CD14-positive monocyte (primary cell): Measurements from ENCODE around the gene LPIN2. TPM values are rescaled to one million over a fixed set of nuclear protein-coding genes. Genes with fewer than 3 reads are reported as not detected.
A peak's percentile ranks its signal among the peaks of the same experiment; 100 is the strongest.

Experiments used
- DNase-seq, 3 donors: peaks; one replicate each; pipeline ENCODE4 v3.0.0-alpha.2; 2011 to 2022
- H2AFZ ChIP-seq: 2 replicates; pipeline ENCODE4 v1.6.0; 2012; ENCODE audit warnings: mild to moderate bottlenecking, low read depth, low read length, inconsistent platforms; ENCODE audit not compliant: insufficient read depth, poor library complexity, severe bottlenecking
- H3K27ac ChIP-seq, 2 donors: 1 replicate in 1 of 2; 2 replicates in 1 of 2; pipeline ENCODE4 v1.5.1; 2012 to 2013; ENCODE audit warnings: low read length in 2 of 2, control low read depth in 1 of 2, inconsistent platforms in 1 of 2, low read depth in 1 of 2, mild to moderate bottlenecking in 1 of 2
- H3K27me3 ChIP-seq, 2 donors: one replicate each; pipeline versions ENCODE4 v1.6.0 to v1.6.1; 2011 to 2013; ENCODE audit warnings: low read length in 2 of 2; ENCODE audit not compliant: control insufficient read depth in 2 of 2, insufficient read depth in 2 of 2
- H3K36me3 ChIP-seq, 2 donors: replicated peaks in 1 of 2; 1 replicate in 1 of 2; 2 replicates in 1 of 2; pipeline versions ENCODE4 v1.5.1 to v1.6.1; 2012 to 2013; ENCODE audit warnings: low read length in 2 of 2, control low read depth in 1 of 2, inconsistent platforms in 1 of 2, mild to moderate bottlenecking in 1 of 2; ENCODE audit not compliant: insufficient read depth in 2 of 2, control insufficient read depth in 1 of 2
- H3K4me1 ChIP-seq, 2 donors: 1 replicate in 1 of 2; 2 replicates in 1 of 2; pipeline versions ENCODE4 v1.5.1 to v1.6.1; 2012 to 2013; ENCODE audit warnings: low read length in 2 of 2, control low read depth in 1 of 2, inconsistent platforms in 1 of 2, mild to moderate bottlenecking in 1 of 2, moderate library complexity in 1 of 2; ENCODE audit not compliant: insufficient read depth in 2 of 2, control insufficient read depth in 1 of 2
- H3K4me2 ChIP-seq: replicated peaks from 2 replicates; pipeline ENCODE3; 2012; ENCODE audit warnings: low read length, moderate library complexity, mild to moderate bottlenecking; ENCODE audit not compliant: poor library complexity, severe bottlenecking; ENCODE audit errors: extremely low read depth
- H3K4me3 ChIP-seq, 3 experiments: fragments of 200-600 bp in 1 of 3; sonication (generic) in 1 of 3; replicated peaks in 1 of 3; 1 replicate in 2 of 3; 2 replicates in 1 of 3; pipeline ENCODE4 v1.5.1; 2011 to 2013; ENCODE audit warnings: low read length in 3 of 3, mild to moderate bottlenecking in 3 of 3, control low read depth in 2 of 3, low read depth in 2 of 3, inconsistent platforms in 1 of 3, moderate library complexity in 1 of 3
- H3K79me2 ChIP-seq: 2 replicates; pipeline ENCODE4 v1.6.0; 2012; ENCODE audit warnings: mild to moderate bottlenecking, control low read depth, inconsistent platforms, low read length, moderate library complexity; ENCODE audit not compliant: insufficient read depth
- H3K9ac ChIP-seq: 2 replicates; pipeline ENCODE4 v1.6.0; 2017; ENCODE audit warnings: low read length, mild to moderate bottlenecking; ENCODE audit not compliant: insufficient read depth, poor library complexity, severe bottlenecking
- H3K9me3 ChIP-seq, 2 donors: replicated peaks in 1 of 2; 1 replicate in 1 of 2; 2 replicates in 1 of 2; pipeline versions ENCODE4 v1.5.1 to v1.6.1; 2012 to 2013; ENCODE audit warnings: low read length in 2 of 2, control low read depth in 1 of 2; ENCODE audit not compliant: control insufficient read depth in 1 of 2, insufficient read depth in 1 of 2
- H4K20me1 ChIP-seq: 2 replicates; pipeline ENCODE4 v1.6.0; 2012; ENCODE audit warnings: mild to moderate bottlenecking, low read length, control low read depth, moderate library complexity; ENCODE audit not compliant: insufficient read depth
- H3K27ac Mint-ChIP-seq, 7 donors: one replicate each; pipeline ENCODE4 v1.8.0; 2020; ENCODE audit warnings: mild to moderate bottlenecking in 7 of 7, mixed read lengths in 7 of 7, moderate library complexity in 6 of 7, inconsistent platforms in 2 of 7
- H3K27me3 Mint-ChIP-seq, 3 donors: one replicate each; pipeline ENCODE4 v1.8.0; 2021 to 2022; ENCODE audit warnings: low read depth in 3 of 3, mild to moderate bottlenecking in 3 of 3, mixed read lengths in 3 of 3, moderate library complexity in 3 of 3, inconsistent platforms in 1 of 3
- H3K36me3 Mint-ChIP-seq, 2 donors: one replicate each; pipeline ENCODE4 v1.8.0; 2020; ENCODE audit warnings: mixed read lengths in 2 of 2, inconsistent platforms in 1 of 2, mild to moderate bottlenecking in 1 of 2
- H3K4me1 Mint-ChIP-seq: one replicate; pipeline ENCODE4 v1.8.0; 2020; ENCODE audit warnings: mild to moderate bottlenecking, mixed read lengths
- H3K4me3 Mint-ChIP-seq, 2 donors: one replicate each; pipeline ENCODE4 v1.8.0; 2020; ENCODE audit warnings: mild to moderate bottlenecking in 2 of 2, mixed read lengths in 2 of 2, moderate library complexity in 1 of 2
- H3K9me3 Mint-ChIP-seq, 7 donors: one replicate each; pipeline ENCODE4 v1.8.0; 2020 to 2022; ENCODE audit warnings: mixed read lengths in 7 of 7, mild to moderate bottlenecking in 6 of 7, moderate library complexity in 6 of 7, inconsistent platforms in 2 of 7
- CTCF ChIP-seq: fragments of 200-600 bp; IDR thresholded peaks from one replicate; pipeline ENCODE4 v1.8.0; 2022; ENCODE audit warnings: antibody characterized with exemption, mild to moderate bottlenecking
- WGBS: methylation state at CpG from one replicate; pipeline ENCODE4 v1.1.5; 2013; ENCODE audit warnings: missing lambda C conversion rate; ENCODE audit not compliant: insufficient coverage; 5-methylcytosine and 5-hydroxymethylcytosine counted together
- intact Hi-C, 2 donors: fragments of 100-400 bp; cut with micrococcal nuclease; formaldehyde crosslinking; loops; one replicate each; pipeline versions ENCODE4 v1.15.0 to v1.15.1; 2023
- polyA plus RNA-seq, 3 donors: library from polyadenylated mRNA; depleted of rRNA in 1 of 3; unstranded in 2 of 3; stranded (reverse) in 1 of 3; fragments of 300-500 nt in 2 of 3; fragments of >200 nt in 1 of 3; fragmentation: Illumina TruSeq in 2 of 3; gene quantifications; 1 replicate in 2 of 3; 2 replicates in 1 of 3; pipeline ENCODE4 v1.2.3, GENCODE V29; 2012 to 2021

Gene LPIN2
- polyA plus RNA-seq, 3 donors = 9.3 to 16.3 (median 10.3) TPM

GRCh38 chr18:2969695-2970094 lies 43.2 kb downstream of the LPIN2 start:
- Histone ChIP-seq H3K4me2 (peak overlapping the region; percentile 69), H3K27me3 (no peaks in the 10 kb centered on the region), H3K9me3 (no peaks in the 10 kb centered on the region), H2AFZ (no peak overlapping the region), H3K79me2 (peaks cover 73% of the 10 kb centered on the region), H4K20me1 (no peaks in the 10 kb centered on the region), H3K27ac (peak overlapping the region; percentile 96 to 97), H3K36me3 (no peaks in the 10 kb centered on the region), H3K9ac (no peak overlapping the region), H3K4me3 (peak overlapping the region in 1 of 3 experiments; percentile 45), H3K4me1 (peaks cover 59 to 74% of the 10 kb centered on the region in 2 donors)
- Mint-ChIP-seq H3K27me3 (peaks cover 0 to 6% (median 0%) of the 10 kb centered on the region in 3 donors), H3K4me1 (peaks cover 66% of the 10 kb centered on the region), H3K4me3 (no peak overlapping the region), H3K36me3 (peaks cover 2% of the 10 kb centered on the region in 2 donors), H3K9me3 (no peaks in the 10 kb centered on the region), H3K27ac (peak overlapping the region; percentile 80 to 97 (median 95))
- WGBS = no CpG with 5 or more reads among the region's 3 CpGs
- peak in 1 of 3 donors; percentile 21 for DNase-seq
- intact Hi-C loops = loop anchor here in 1 of 2 donors (10.0 kb wide), 1 partner anchor 625 kb away; no protein-coding TSS in a partner anchor
- TF ChIP-seq CTCF = no peak

DNA sequence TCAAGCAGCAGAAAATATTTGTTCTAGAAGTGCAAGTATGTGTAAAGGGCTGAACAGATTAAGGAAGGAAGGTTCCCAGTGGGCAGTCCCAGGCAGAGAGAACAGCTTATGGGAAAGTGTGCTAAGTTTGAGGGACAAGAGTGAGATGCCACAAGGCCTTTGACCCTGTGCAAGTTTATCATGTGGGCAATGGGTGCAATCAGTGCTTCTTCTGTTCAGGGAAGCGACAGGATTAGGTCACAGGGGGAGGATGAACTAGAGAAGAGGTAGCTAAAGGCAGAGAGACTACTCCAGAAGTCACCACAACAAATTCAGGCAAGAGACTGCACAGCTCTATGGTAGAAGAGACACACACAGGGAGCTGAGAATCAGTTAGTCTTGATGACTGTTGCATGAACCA lies 44.3 kb downstream of the LPIN2 start:
- no peaks in the 10 kb centered on the region for H3K27me3 ChIP-seq

More for the DNA sequence above, 44.3 kb downstream of the LPIN2 start:
- H3K9me3 ChIP-seq = no peaks in the 10 kb centered on the region
- H3K27me3 Mint-ChIP-seq = peaks cover 0 to 5% (median 0%) of the 10 kb centered on the region in 3 donors
- peaks cover 0 to 3% (median 0%) of the 10 kb centered on the region in 7 donors for H3K9me3 Mint-ChIP-seq
- peaks cover 75% of the 10 kb centered on the region for H3K79me2 ChIP-seq
- DNase-seq = peak; percentile 35 to 67 (median 58)
- intact Hi-C loops = loop anchor here in 1 of 2 donors (10.0 kb wide), 1 partner anchor 626 kb away; no protein-coding TSS in a partner anchor
- H3K4me2 ChIP-seq = peak overlapping the region; percentile 69
- peak overlapping the region; percentile 0 for H2AFZ ChIP-seq
- TF ChIP-seq CTCF = no peak
- WGBS = no CpG with 5 or more reads among the region's 1 CpG
- H3K4me3 Mint-ChIP-seq = peak overlapping the region in 1 of 2 donors; percentile 6
- peaks cover 0 to under 1% of the 10 kb centered on the region in 2 donors for H3K36me3 Mint-ChIP-seq
- peak overlapping the region; percentile 80 to 97 (median 90) for H3K27ac Mint-ChIP-seq
- peaks cover 68% of the 10 kb centered on the region for H3K4me1 Mint-ChIP-seq
- no peak overlapping the region for H3K9ac ChIP-seq
- H3K27ac ChIP-seq = peak overlapping the region in 1 of 2 donors; percentile 96
- peak overlapping the region in 1 of 3 experiments; percentile 26 for H3K4me3 ChIP-seq
- peaks cover 60 to 77% of the 10 kb centered on the region in 2 donors for H3K4me1 ChIP-seq
- H3K36me3 ChIP-seq = no peaks in the 10 kb centered on the region
- no peaks in the 10 kb centered on the region for H4K20me1 ChIP-seq
